ENCODE results near the gene ARHGEF17.
A peak's percentile ranks its signal among the peaks of the same experiment; 100 is the strongest.

ARHGEF17 gene

GRCh38 chr11:73383249-73384124 is 75.4 kb downstream of the ARHGEF17 start:
- Histone ChIP-seq H3K9me3 (ENCODE audit: insufficient read depth, low read length) (no peaks in the 10 kb centered on the region), H3K4me1 (ENCODE audit: insufficient read depth, insufficient read length) (peaks cover 59% of the 10 kb centered on the region), H3K9ac (ENCODE audit: insufficient read length, low read depth) (peak overlapping the region; percentile 32), H3K4me3 (ENCODE audit: insufficient read length, low read depth) (no peak overlapping the region), H3K36me3 (ENCODE audit: insufficient read depth, insufficient read length, low read length) (peaks cover 36% of the 10 kb centered on the region), H3K27me3 (ENCODE audit: insufficient read depth, insufficient read length) (no peaks in the 10 kb centered on the region)
- DNase-seq (ENCODE audit: low read depth, low spot score), result no peak
- no peak for TF ChIP-seq ZNF274 (IDR thresholded peaks at IDR 0.05; ENCODE audit: low read depth, low read length)
- TF ChIP-seq YY1 (IDR thresholded peaks at IDR 0.05; ENCODE audit: insufficient read depth, insufficient read length), result no peak
- no peak for TF ChIP-seq SUZ12 (IDR thresholded peaks at IDR 0.05; ENCODE audit: extremely low read depth, insufficient read depth, insufficient read length)

- no peak overlapping the region for H3K9ac ChIP-seq (ENCODE audit: insufficient read length, low read depth)
- H3K27me3 ChIP-seq (ENCODE audit: insufficient read depth, insufficient read length), result no peaks in the 10 kb centered on the region
- no peak overlapping the region for H3K4me3 ChIP-seq (ENCODE audit: insufficient read length, low read depth)
- TF ChIP-seq YY1 (IDR thresholded peaks at IDR 0.05; ENCODE audit: insufficient read depth, insufficient read length), result no peak
- no peak for DNase-seq (ENCODE audit: low read depth, low spot score)
- H3K36me3 ChIP-seq (ENCODE audit: insufficient read depth, insufficient read length, low read length), result peaks cover 36% of the 10 kb centered on the region
- peaks cover 59% of the 10 kb centered on the region for H3K4me1 ChIP-seq (ENCODE audit: insufficient read depth, insufficient read length)
- no peaks in the 10 kb centered on the region for H3K9me3 ChIP-seq (ENCODE audit: insufficient read depth, low read length)
These were observed 76.0 kb downstream of the ARHGEF17 start for GRCh38 chr11:73384125-73384441.

DNA sequence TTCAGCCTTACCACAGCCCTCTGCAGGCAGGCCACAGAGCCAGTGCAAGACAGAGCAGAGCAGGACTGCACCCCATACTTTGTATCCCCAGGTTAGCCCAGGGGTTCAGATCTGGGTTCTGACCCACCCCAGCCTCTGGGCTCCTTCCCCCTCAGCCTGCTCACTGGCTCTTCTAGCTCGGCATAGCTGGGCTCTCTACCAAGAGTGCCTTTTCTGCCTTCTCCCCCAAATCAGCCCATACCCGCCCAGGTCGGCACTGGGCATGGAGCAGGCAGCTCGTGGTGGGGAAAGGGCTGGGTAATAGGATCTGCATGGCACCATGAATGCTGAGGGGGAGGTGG is 76.4 kb downstream of the ARHGEF17 start:
- H3K4me3 ChIP-seq (ENCODE audit: insufficient read length, low read depth), result no peak overlapping the region
- no peaks in the 10 kb centered on the region for H3K9me3 ChIP-seq (ENCODE audit: insufficient read depth, low read length)
- TF ChIP-seq YY1 (IDR thresholded peaks at IDR 0.05; ENCODE audit: insufficient read depth, insufficient read length) (no peak), SUZ12 (IDR thresholded peaks at IDR 0.05; ENCODE audit: extremely low read depth, insufficient read depth, insufficient read length) (no peak), ZNF274 (IDR thresholded peaks at IDR 0.05; ENCODE audit: low read depth, low read length) (no peak)
- peaks cover 61% of the 10 kb centered on the region for H3K4me1 ChIP-seq (ENCODE audit: insufficient read depth, insufficient read length)
- H3K27me3 ChIP-seq (ENCODE audit: insufficient read depth, insufficient read length), result no peaks in the 10 kb centered on the region
- H3K36me3 ChIP-seq (ENCODE audit: insufficient read depth, insufficient read length, low read length), result peaks cover 35% of the 10 kb centered on the region
- no peak overlapping the region for H3K9ac ChIP-seq (ENCODE audit: insufficient read length, low read depth)
- no peak for DNase-seq (ENCODE audit: low read depth, low spot score)

GRCh38 chr11:73384872-73385689 is 77.0 kb downstream of the ARHGEF17 start:
- H3K4me1 ChIP-seq (ENCODE audit: insufficient read depth, insufficient read length), result peaks cover 59% of the 10 kb centered on the region
- no peaks in the 10 kb centered on the region for H3K27me3 ChIP-seq (ENCODE audit: insufficient read depth, insufficient read length)
- no peak overlapping the region for H3K4me3 ChIP-seq (ENCODE audit: insufficient read length, low read depth)
- peaks cover 35% of the 10 kb centered on the region for H3K36me3 ChIP-seq (ENCODE audit: insufficient read depth, insufficient read length, low read length)
- no peaks in the 10 kb centered on the region for H3K9me3 ChIP-seq (ENCODE audit: insufficient read depth, low read length)
- DNase-seq (ENCODE audit: low read depth, low spot score), result no peak
- TF ChIP-seq ZNF274 (IDR thresholded peaks at IDR 0.05; ENCODE audit: low read depth, low read length), result no peak
- TF ChIP-seq SUZ12 (IDR thresholded peaks at IDR 0.05; ENCODE audit: extremely low read depth, insufficient read depth, insufficient read length), result no peak
- TF ChIP-seq YY1 (IDR thresholded peaks at IDR 0.05; ENCODE audit: insufficient read depth, insufficient read length), result no peak
- H3K9ac ChIP-seq (ENCODE audit: insufficient read length, low read depth), result no peak overlapping the region

DNA sequence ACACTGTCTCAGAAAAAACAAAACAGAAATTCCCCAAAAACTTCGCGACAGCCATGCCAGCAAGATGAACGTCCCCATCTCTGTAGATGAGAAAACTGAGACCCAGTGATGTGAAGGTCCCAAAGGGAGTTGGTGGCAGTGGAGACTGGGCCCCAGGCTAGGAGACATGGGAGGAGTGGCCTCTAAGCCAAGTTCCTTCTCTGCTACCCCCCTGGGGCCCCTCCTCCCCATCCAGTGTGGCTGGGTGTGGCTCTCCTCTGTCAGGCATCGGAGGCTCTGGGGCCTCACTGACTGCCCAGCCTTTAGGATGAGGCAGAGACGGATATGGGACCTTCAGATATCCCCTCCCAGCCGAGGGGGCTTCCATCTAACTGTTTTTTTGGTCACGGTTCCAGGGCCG is 77.9 kb downstream of the ARHGEF17 start:
- DNase-seq (ENCODE audit: low read depth, low spot score), result no peak
- H3K4me1 ChIP-seq (ENCODE audit: insufficient read depth, insufficient read length), result peaks cover 53% of the 10 kb centered on the region
- H3K9me3 ChIP-seq (ENCODE audit: insufficient read depth, low read length), result no peaks in the 10 kb centered on the region
- H3K9ac ChIP-seq (ENCODE audit: insufficient read length, low read depth), result no peak overlapping the region
- H3K4me3 ChIP-seq (ENCODE audit: insufficient read length, low read depth), result no peak overlapping the region
- TF ChIP-seq SUZ12 (IDR thresholded peaks at IDR 0.05; ENCODE audit: extremely low read depth, insufficient read depth, insufficient read length) (no peak), YY1 (IDR thresholded peaks at IDR 0.05; ENCODE audit: insufficient read depth, insufficient read length) (no peak), ZNF274 (IDR thresholded peaks at IDR 0.05; ENCODE audit: low read depth, low read length) (no peak)
- H3K36me3 ChIP-seq (ENCODE audit: insufficient read depth, insufficient read length, low read length), result peaks cover 43% of the 10 kb centered on the region
- no peaks in the 10 kb centered on the region for H3K27me3 ChIP-seq (ENCODE audit: insufficient read depth, insufficient read length)

- TF ChIP-seq ZNF274 (IDR thresholded peaks at IDR 0.05; ENCODE audit: low read depth, low read length), result no peak
- no peak for TF ChIP-seq YY1 (IDR thresholded peaks at IDR 0.05; ENCODE audit: insufficient read depth, insufficient read length)
- TF ChIP-seq SUZ12 (IDR thresholded peaks at IDR 0.05; ENCODE audit: extremely low read depth, insufficient read depth, insufficient read length), result no peak
- Histone ChIP-seq H3K9ac (ENCODE audit: insufficient read length, low read depth) (no peak overlapping the region), H3K36me3 (ENCODE audit: insufficient read depth, insufficient read length, low read length) (peaks cover 49% of the 10 kb centered on the region), H3K4me3 (ENCODE audit: insufficient read length, low read depth) (no peak overlapping the region), H3K9me3 (ENCODE audit: insufficient read depth, low read length) (no peaks in the 10 kb centered on the region), H3K4me1 (ENCODE audit: insufficient read depth, insufficient read length) (peaks cover 47% of the 10 kb centered on the region), H3K27me3 (ENCODE audit: insufficient read depth, insufficient read length) (no peaks in the 10 kb centered on the region)
- DNase-seq (ENCODE audit: low read depth, low spot score), result no peak
These were observed 78.5 kb downstream of the ARHGEF17 start for GRCh38 chr11:73386546-73386945.

GRCh38 chr11:73387594-73388264 is 79.7 kb downstream of the ARHGEF17 start:
- peak overlapping the region; percentile 10 for H3K9ac ChIP-seq (ENCODE audit: insufficient read length, low read depth)
- DNase-seq (ENCODE audit: low read depth, low spot score), result no peak
- no peak for TF ChIP-seq ZNF274 (IDR thresholded peaks at IDR 0.05; ENCODE audit: low read depth, low read length)
- no peak for TF ChIP-seq SUZ12 (IDR thresholded peaks at IDR 0.05; ENCODE audit: extremely low read depth, insufficient read depth, insufficient read length)
- TF ChIP-seq YY1 (IDR thresholded peaks at IDR 0.05; ENCODE audit: insufficient read depth, insufficient read length), result no peak
- no peaks in the 10 kb centered on the region for H3K9me3 ChIP-seq (ENCODE audit: insufficient read depth, low read length)
- H3K4me3 ChIP-seq (ENCODE audit: insufficient read length, low read depth), result no peak overlapping the region
- H3K27me3 ChIP-seq (ENCODE audit: insufficient read depth, insufficient read length), result no peaks in the 10 kb centered on the region
- peaks cover 40% of the 10 kb centered on the region for H3K4me1 ChIP-seq (ENCODE audit: insufficient read depth, insufficient read length)
- peaks cover 52% of the 10 kb centered on the region for H3K36me3 ChIP-seq (ENCODE audit: insufficient read depth, insufficient read length, low read length)
